Measurements from ENCODE around the gene ZGRF1.
"Not testable (repeated sequence)": the region's sequence is repeated elsewhere in the genome, so short reads cannot be mapped to it uniquely, and the experiment has no call there.

ZGRF1 gene

DNA sequence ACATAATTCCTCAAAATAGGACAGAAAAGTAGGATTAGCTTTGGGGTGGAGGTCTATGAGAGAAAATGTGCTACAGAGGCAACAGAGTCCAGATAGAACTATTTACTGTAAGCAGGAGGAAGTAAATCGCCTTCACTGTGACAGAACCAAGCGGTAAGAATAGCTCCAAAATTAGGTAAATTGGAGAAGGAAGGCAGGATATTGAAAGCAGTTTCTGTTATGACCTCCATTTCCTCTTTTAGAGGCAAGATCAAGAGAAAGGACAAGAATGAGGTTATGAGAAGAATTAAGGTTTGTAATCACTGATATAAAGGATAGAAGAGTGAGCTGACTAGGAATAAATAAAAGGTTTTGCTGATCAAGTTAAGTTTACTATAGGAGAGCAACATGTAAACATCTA, 76.6 kb downstream of the ZGRF1 start:
- no peak overlapping the region for H2AFZ ChIP-seq (ENCODE audit: low read depth, low read length)
- H3K4me1 ChIP-seq (ENCODE audit: insufficient read depth, low read length): no peaks in the 10 kb centered on the region
- no peaks in the 10 kb centered on the region for H3K27me3 ChIP-seq (ENCODE audit: insufficient read depth, low read length)
- peaks cover 19% of the 10 kb centered on the region for H3K36me3 ChIP-seq (ENCODE audit: insufficient read depth, low read length)
- H3K4me3 ChIP-seq (ENCODE audit: low read length): no peak overlapping the region
- no peaks in the 10 kb centered on the region for H3K9me3 ChIP-seq (ENCODE audit: low read length)

DNA sequence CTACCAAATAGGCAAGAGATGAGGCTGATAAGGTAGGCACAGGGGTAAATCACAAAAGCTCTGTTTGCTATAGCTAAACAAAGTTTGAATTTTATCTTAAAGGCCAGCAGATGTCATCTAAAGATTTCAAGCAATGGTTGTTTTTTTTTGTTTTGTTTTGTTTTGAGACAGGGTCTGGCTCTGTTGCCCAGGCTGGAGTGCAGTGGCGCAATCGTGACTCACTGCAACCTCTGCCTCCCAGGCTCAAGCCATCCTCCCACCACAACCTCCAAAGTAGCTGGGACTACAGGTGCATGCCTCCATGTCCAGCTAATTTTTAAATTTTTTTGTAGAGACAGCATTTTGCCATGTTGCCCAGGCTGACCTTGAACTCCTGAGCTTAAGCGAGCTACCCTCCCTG, 77.7 kb downstream of the ZGRF1 start:
- no peaks in the 10 kb centered on the region for H3K27me3 ChIP-seq (ENCODE audit: insufficient read depth, low read length)
- no peaks in the 10 kb centered on the region for H3K4me1 ChIP-seq (ENCODE audit: insufficient read depth, low read length)
- H3K36me3 ChIP-seq (ENCODE audit: insufficient read depth, low read length): peaks cover 18% of the 10 kb centered on the region
- H3K4me3 ChIP-seq (ENCODE audit: low read length): no peak overlapping the region
- H2AFZ ChIP-seq (ENCODE audit: low read depth, low read length): no peak overlapping the region
- no peaks in the 10 kb centered on the region for H3K9me3 ChIP-seq (ENCODE audit: low read length)

DNA sequence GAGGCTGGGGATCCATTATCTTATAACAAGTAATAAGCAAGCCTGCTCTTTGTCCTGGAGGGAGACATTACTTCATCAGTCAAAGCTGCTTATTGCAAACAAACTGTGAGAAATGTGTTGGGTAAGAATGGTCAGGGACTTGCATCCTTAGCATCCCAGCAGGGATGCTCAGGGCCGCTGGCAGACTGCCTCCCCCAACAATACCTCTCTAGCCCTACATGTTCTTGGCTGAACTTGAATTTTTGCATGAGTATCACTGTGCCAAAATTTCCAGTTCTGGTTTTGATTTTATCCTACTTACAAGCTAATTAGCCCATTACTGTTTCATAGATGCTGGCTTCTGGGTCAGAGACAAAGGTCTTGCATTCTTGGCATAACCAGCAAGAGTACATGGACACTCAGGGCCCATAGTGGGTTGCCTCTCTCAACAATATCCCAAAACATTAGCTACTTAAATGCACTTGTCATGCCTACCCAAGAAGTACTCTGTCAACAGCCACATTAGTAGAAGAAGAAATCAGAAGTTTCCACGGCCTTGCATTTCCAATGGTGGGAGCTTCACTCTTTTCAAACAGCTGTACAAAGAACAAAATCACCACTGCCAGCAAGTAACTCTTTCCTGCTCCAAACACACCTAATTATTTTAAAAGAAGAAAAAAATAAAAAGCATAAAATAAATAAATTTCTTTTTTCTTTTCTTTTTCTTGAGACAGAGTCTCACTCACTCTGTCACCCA, 78.9 kb downstream of the ZGRF1 start:
- Histone ChIP-seq H3K27me3 (ENCODE audit: insufficient read depth, low read length) (no peaks in the 10 kb centered on the region), H3K4me3 (ENCODE audit: low read length) (no peak overlapping the region), H3K4me1 (ENCODE audit: insufficient read depth, low read length) (no peaks in the 10 kb centered on the region), H2AFZ (ENCODE audit: low read depth, low read length) (no peak overlapping the region), H3K36me3 (ENCODE audit: insufficient read depth, low read length) (peaks cover 25% of the 10 kb centered on the region), H3K9me3 (ENCODE audit: low read length) (no peaks in the 10 kb centered on the region)

DNA sequence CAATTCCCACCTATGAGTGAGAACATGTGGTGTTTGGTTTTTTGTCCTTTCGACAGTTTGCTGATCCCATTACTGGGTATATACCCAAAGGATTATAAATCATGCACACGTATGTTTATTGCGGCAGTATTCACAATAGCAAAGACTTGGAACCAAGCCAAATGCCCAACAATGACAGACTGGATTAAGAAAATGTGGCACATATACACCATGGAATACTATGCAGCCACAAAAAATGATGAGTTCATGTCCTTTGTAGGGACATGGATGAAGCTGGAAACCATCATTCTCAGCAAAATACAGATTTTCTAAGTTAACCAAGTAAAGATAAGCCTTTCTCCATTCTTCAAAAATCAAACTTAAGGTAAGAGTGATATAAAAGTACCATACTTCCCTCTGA, 82.4 kb downstream of the ZGRF1 start:
- H3K27me3 ChIP-seq (ENCODE audit: insufficient read depth, low read length); H3K9me3 ChIP-seq (ENCODE audit: low read length); H2AFZ ChIP-seq (ENCODE audit: low read depth, low read length); H3K4me3 ChIP-seq (ENCODE audit: low read length); H3K4me1 ChIP-seq (ENCODE audit: insufficient read depth, low read length): not testable (repeated sequence)
- peaks cover 16% of the 10 kb centered on the region for H3K36me3 ChIP-seq (ENCODE audit: insufficient read depth, low read length)

DNA sequence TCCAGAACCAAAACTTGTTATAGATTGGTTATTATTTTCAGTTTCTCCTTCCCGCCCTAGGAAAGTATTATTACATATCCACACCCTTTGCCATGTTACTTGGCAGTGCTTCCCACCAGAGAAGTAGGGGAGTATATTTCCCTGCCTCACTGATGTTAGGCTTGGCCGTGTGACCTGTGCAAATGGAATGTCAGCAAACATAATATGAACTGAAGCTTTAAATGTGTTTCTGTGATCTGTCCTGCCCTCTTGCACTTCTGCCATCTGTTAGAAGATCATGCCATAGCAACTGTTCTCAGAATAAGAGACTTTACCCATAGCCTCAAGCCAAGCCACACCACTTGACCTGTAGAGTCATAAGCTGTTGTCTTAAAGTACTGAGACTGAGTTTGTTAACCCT, 84.0 kb downstream of the ZGRF1 start:
- Histone ChIP-seq H2AFZ (ENCODE audit: low read depth, low read length) (no peak overlapping the region), H3K27me3 (ENCODE audit: insufficient read depth, low read length) (no peaks in the 10 kb centered on the region), H3K36me3 (ENCODE audit: insufficient read depth, low read length) (peaks cover 12% of the 10 kb centered on the region), H3K4me1 (ENCODE audit: insufficient read depth, low read length) (no peaks in the 10 kb centered on the region), H3K9me3 (ENCODE audit: low read length) (no peaks in the 10 kb centered on the region), H3K4me3 (ENCODE audit: low read length) (no peak overlapping the region)

DNA sequence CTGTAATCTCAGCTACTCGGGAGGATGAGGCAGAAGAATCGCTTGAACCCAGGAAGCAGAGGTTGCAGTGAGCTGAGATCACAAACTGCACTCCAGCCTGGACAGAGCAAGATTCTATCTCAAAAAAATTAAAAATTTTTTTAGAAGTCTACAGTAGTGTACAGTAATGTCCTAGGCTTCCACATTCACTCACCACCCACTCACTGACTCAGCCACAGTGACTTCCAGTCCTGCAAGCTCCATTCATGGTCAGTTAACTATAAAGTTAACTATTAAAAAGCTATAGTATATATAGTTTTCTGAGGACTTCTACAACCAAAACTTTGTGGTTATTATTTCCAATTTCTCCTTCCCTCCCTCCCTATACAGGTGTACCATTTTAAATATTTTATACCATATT, 86.0 kb downstream of the ZGRF1 start:
- Histone ChIP-seq H3K4me3 (ENCODE audit: low read length) (no peak overlapping the region), H3K9me3 (ENCODE audit: low read length) (no peaks in the 10 kb centered on the region), H3K27me3 (ENCODE audit: insufficient read depth, low read length) (no peaks in the 10 kb centered on the region), H2AFZ (ENCODE audit: low read depth, low read length) (no peak overlapping the region), H3K4me1 (ENCODE audit: insufficient read depth, low read length) (no peaks in the 10 kb centered on the region), H3K36me3 (ENCODE audit: insufficient read depth, low read length) (peaks cover 19% of the 10 kb centered on the region)

DNA sequence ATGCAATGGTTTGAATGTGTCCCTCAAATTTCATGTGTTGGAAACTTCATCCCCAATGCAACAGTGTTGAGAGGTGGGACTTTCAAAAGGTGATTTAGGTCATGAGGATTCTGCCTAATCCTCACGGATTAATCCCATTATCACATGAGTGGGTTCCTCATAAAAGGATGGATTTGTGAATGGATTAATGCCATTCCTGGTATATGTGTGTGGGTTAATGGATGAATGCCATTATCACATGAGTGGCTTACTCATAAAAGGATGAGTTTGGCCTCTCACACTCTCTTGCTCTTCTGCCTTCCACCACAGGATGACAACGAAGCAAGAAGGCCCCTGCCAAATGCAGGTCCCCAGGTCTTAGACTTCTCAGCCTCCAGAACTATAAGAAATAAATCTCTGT, 90.2 kb downstream of the ZGRF1 start:
- Histone ChIP-seq H2AFZ (ENCODE audit: low read depth, low read length) (no peak overlapping the region), H3K9me3 (ENCODE audit: low read length) (no peaks in the 10 kb centered on the region), H3K36me3 (ENCODE audit: insufficient read depth, low read length) (peaks cover 9% of the 10 kb centered on the region), H3K4me1 (ENCODE audit: insufficient read depth, low read length) (no peaks in the 10 kb centered on the region), H3K27me3 (ENCODE audit: insufficient read depth, low read length) (no peaks in the 10 kb centered on the region), H3K4me3 (ENCODE audit: low read length) (no peak overlapping the region)

DNA sequence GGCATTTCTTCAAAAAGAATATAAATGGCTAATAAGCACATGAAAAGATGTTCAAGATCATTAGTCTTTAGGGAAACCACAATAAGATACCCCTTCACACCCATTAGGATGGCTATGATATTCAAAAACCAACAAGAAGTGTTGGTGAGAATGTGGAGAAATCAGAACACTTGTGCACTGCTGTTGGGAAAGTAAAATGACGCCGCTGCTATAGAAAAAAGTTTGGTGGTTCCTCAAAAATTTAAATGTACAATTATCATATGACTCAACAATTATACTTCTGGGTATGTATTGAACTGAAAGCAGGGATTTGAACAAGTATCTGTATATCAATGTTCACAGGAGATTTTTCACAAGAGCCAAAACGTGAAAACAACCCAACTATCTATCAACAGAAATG, 91.4 kb downstream of the ZGRF1 start:
- H3K4me1 ChIP-seq (ENCODE audit: insufficient read depth, low read length): no peaks in the 10 kb centered on the region
- no peaks in the 10 kb centered on the region for H3K9me3 ChIP-seq (ENCODE audit: low read length)
- H3K4me3 ChIP-seq (ENCODE audit: low read length): no peak overlapping the region
- no peak overlapping the region for H2AFZ ChIP-seq (ENCODE audit: low read depth, low read length)
- no peaks in the 10 kb centered on the region for H3K27me3 ChIP-seq (ENCODE audit: insufficient read depth, low read length)
- H3K36me3 ChIP-seq (ENCODE audit: insufficient read depth, low read length): peaks cover 9% of the 10 kb centered on the region

DNA sequence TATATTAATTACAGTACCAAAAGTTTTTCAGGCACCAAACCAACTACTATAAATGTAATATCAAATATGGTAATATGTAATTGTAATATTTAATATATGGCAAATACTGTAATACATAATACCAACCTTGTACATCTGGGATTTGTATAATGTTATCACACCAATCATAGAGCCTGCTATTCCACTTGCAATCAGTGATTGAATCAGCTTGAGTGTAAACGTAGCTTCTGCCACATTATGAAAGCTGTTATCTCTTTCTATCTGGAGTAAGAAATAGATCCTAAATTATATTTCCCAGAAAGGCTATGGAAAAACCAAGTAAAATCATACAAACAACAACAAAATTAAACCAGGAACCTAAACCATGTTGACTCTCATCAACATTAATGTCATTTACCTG, 96.0 kb downstream of the ZGRF1 start:
- Histone ChIP-seq H3K4me3 (ENCODE audit: low read length) (no peak overlapping the region), H3K36me3 (ENCODE audit: insufficient read depth, low read length) (no peaks in the 10 kb centered on the region), H3K27me3 (ENCODE audit: insufficient read depth, low read length) (no peaks in the 10 kb centered on the region), H3K4me1 (ENCODE audit: insufficient read depth, low read length) (no peaks in the 10 kb centered on the region), H2AFZ (ENCODE audit: low read depth, low read length) (no peak overlapping the region), H3K9me3 (ENCODE audit: low read length) (no peaks in the 10 kb centered on the region)

DNA sequence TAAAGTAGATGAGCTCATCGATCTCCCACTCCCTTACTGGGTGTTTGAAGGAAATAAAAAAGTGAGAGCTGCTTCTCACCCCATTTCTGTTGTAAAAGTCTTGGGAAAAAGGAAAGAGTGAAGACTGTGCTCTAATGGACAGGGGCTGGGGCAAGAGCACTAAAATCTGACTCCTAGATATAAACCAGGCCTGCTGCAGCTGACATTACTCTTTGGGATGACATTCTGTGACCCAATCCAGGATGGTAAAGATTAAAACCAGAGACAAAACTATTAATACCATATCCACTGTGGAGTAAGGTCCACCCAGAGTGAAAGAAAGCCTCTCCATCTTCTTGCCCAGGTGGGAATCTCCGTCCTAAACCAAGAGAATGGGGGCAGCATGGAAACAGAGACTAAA, 100.6 kb downstream of the ZGRF1 start:
- H3K4me3 ChIP-seq (ENCODE audit: low read length): no peak overlapping the region
- no peak overlapping the region for H2AFZ ChIP-seq (ENCODE audit: low read depth, low read length)
- no peaks in the 10 kb centered on the region for H3K9me3 ChIP-seq (ENCODE audit: low read length)
- no peaks in the 10 kb centered on the region for H3K36me3 ChIP-seq (ENCODE audit: insufficient read depth, low read length)
- no peaks in the 10 kb centered on the region for H3K4me1 ChIP-seq (ENCODE audit: insufficient read depth, low read length)
- no peaks in the 10 kb centered on the region for H3K27me3 ChIP-seq (ENCODE audit: insufficient read depth, low read length)

DNA sequence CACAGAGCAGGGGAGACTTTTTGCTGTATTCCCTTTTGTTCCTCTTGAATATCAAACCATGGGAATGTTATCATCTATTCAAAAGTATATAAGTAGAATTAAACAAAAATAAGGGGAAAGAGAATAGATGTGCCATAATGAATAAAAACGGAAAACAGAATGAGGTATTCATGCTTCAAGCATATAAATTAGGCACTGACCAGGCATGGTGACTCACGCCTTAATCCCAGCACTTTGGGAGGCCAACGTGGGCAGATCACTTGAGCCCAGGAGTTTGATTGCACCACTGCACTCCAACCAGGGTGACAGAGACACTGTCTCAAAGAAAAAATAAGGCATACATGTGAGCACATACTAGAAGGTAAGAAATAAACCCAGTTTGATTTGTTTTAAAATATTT, 104.4 kb downstream of the ZGRF1 start:
- no peaks in the 10 kb centered on the region for H3K9me3 ChIP-seq (ENCODE audit: low read length)
- H3K27me3 ChIP-seq (ENCODE audit: insufficient read depth, low read length): no peaks in the 10 kb centered on the region
- H2AFZ ChIP-seq (ENCODE audit: low read depth, low read length): no peak overlapping the region
- no peaks in the 10 kb centered on the region for H3K36me3 ChIP-seq (ENCODE audit: insufficient read depth, low read length)
- no peak overlapping the region for H3K4me3 ChIP-seq (ENCODE audit: low read length)
- no peaks in the 10 kb centered on the region for H3K4me1 ChIP-seq (ENCODE audit: insufficient read depth, low read length)

DNA sequence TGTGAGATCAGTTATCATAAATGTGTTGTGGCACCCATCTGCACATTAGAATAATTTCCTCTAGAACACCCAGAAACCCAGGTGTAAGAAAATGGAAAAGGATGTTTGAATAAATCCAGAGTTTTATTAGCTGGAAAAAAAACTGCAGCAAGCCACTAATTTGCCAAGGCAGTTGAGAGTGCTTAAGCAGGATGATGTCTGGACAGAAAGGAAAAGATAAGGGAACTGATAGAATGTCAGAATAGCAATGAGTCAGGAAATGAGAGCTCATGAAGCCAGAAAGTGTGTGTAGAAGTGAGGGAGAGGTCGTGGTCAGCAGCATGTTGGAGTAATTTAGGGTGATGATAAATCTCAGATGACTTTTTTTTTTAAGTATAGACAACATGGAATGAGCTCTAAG, 105.6 kb downstream of the ZGRF1 start:
- Histone ChIP-seq H3K27me3 (ENCODE audit: insufficient read depth, low read length) (no peaks in the 10 kb centered on the region), H3K9me3 (ENCODE audit: low read length) (no peaks in the 10 kb centered on the region), H2AFZ (ENCODE audit: low read depth, low read length) (no peak overlapping the region), H3K4me1 (ENCODE audit: insufficient read depth, low read length) (no peaks in the 10 kb centered on the region), H3K4me3 (ENCODE audit: low read length) (no peak overlapping the region), H3K36me3 (ENCODE audit: insufficient read depth, low read length) (no peaks in the 10 kb centered on the region)

DNA sequence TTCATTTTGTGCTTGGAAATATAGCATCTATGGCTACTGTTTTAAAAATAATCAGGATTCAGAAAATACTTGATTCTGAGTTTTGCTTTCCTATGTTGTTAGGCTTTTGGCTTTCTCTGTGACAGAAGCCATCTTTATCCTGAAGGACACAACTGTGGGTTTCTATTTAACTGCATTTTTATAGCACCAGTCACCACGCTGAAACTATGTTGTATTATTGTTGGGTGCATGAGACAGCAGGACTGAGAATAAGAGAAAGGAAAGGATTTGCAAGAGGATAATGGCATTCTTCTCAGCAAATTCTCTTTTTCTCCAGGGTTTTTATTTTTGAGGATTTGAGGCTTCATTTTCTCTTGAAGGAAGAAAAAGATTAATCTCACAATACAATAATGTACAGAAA, 110.6 kb downstream of the ZGRF1 start:
- Histone ChIP-seq H3K9me3 (ENCODE audit: low read length) (no peaks in the 10 kb centered on the region), H3K27me3 (ENCODE audit: insufficient read depth, low read length) (peaks cover 27% of the 10 kb centered on the region), H3K4me3 (ENCODE audit: low read length) (no peak overlapping the region), H3K36me3 (ENCODE audit: insufficient read depth, low read length) (no peaks in the 10 kb centered on the region), H2AFZ (ENCODE audit: low read depth, low read length) (no peak overlapping the region), H3K4me1 (ENCODE audit: insufficient read depth, low read length) (peaks cover 18% of the 10 kb centered on the region)

All from neuron (in vitro differentiated cells).